Activated CD4-positive, alpha-beta T cell treated with anti-CD3 and anti-CD28 coated beads, Interleukin-2, amount 50 U/mL, for 48 hours (primary cell): Measurements from ENCODE around the gene CANT1.
"Not testable (repeated sequence)": the region's sequence is repeated elsewhere in the genome, so short reads cannot be mapped to it uniquely, and the experiment has no call there.

ENCODE experiments used
- DNase-seq, 2 experiments: peaks; one replicate each; pipeline ENCODE4 v3.0.0-alpha.2; 2020

The CANT1 gene

GRCh38 chr17:78974635-78975591, 34.7 kb downstream of the CANT1 start:
- DNase-seq, result no peak

GRCh38 chr17:78973792-78974520, 35.6 kb downstream of the CANT1 start:
- DNase-seq, result no peak

GRCh38 chr17:78973196-78973595, 36.4 kb downstream of the CANT1 start:
- no peak for DNase-seq

GRCh38 chr17:78972507-78973105, 37.0 kb downstream of the CANT1 start:
- DNase-seq, result no peak

GRCh38 chr17:78971756-78972506, 37.6 kb downstream of the CANT1 start:
- DNase-seq, result no peak

- peak; percentile 86 to 87 for DNase-seq
Measured at GRCh38 chr17:78970834-78971755, 38.5 kb downstream of the CANT1 start.

- no peak for DNase-seq
Measured at GRCh38 chr17:78969865-78970264, 39.7 kb downstream of the CANT1 start.

GRCh38 chr17:78967782-78968362, 41.7 kb downstream of the CANT1 start:
- DNase-seq, result no peak

- DNase-seq, result no peak
Measured at GRCh38 chr17:78966910-78967600, 42.5 kb downstream of the CANT1 start.

- no peak for DNase-seq
Measured at GRCh38 chr17:78966123-78966813, 43.3 kb downstream of the CANT1 start.

GRCh38 chr17:78965491-78965924, 44.1 kb downstream of the CANT1 start:
- no peak for DNase-seq

- no peak for DNase-seq
Measured at GRCh38 chr17:78963378-78963777, 46.2 kb downstream of the CANT1 start.

- not testable (repeated sequence) for DNase-seq
Measured at GRCh38 chr17:78962984-78963348, 46.6 kb downstream of the CANT1 start.

- no peak for DNase-seq
Measured at GRCh38 chr17:78962345-78962983, 47.1 kb downstream of the CANT1 start.

GRCh38 chr17:78961571-78961970, 48.0 kb downstream of the CANT1 start:
- DNase-seq, result no peak

- DNase-seq, result no peak
Measured at GRCh38 chr17:78960928-78961327, 48.6 kb downstream of the CANT1 start.

- DNase-seq, result no peak
Measured at GRCh38 chr17:78959803-78960202, 49.8 kb downstream of the CANT1 start.

- no peak for DNase-seq
Measured at GRCh38 chr17:78958641-78959127, 50.9 kb downstream of the CANT1 start.

- no peak for DNase-seq
Measured at GRCh38 chr17:78957128-78957527, 52.4 kb downstream of the CANT1 start.
